ENCODE results near the gene DVL2. TPM values are rescaled to one million over a fixed set of nuclear protein-coding genes. Genes with fewer than 3 reads are reported as not detected.
A peak's percentile ranks its signal among the peaks of the same experiment; 100 is the strongest.

The DVL2 gene
- total RNA-seq, 1 donor from 2014 or later = 10.0 TPM

DNA sequence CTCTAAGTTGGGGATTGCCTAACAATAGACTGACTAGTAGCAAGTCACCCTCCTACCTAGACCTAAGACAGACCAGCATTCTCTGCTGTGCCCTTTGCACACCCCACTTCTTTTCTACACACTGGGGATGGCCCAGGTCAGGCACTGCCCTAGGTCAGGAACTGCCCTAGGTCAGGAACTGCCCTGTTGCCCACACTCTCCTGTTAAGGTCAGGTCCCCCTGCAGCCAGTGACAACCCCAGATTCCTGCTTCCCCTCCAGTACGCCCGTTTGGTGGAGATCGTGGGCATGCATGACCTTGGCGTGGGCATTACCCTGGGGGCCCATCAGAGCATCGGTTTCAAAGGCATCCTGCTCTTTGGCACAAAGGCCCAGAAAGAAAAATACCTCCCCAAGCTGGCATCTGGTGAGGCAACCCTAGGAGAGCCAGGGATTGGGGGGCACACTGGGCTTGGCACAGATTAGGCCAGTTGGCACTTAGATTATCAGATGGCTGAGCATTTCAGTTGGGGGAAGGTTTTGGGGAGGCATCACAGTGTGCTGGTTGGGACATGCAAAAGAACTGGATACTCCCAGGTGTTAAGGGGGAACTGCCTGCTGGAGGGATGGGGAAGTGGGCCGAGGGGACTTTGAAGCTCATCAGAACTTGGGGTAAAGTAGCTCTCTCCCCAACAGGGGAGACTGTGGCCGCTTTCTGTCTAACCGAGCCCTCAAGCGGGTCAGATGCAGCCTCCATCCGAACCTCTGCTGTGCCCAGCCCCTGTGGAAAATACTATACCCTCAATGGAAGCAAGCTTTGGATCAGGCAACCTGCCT is 12.8 kb downstream of the DVL2 start:
- peak; percentile 5 for ATAC-seq

DNA sequence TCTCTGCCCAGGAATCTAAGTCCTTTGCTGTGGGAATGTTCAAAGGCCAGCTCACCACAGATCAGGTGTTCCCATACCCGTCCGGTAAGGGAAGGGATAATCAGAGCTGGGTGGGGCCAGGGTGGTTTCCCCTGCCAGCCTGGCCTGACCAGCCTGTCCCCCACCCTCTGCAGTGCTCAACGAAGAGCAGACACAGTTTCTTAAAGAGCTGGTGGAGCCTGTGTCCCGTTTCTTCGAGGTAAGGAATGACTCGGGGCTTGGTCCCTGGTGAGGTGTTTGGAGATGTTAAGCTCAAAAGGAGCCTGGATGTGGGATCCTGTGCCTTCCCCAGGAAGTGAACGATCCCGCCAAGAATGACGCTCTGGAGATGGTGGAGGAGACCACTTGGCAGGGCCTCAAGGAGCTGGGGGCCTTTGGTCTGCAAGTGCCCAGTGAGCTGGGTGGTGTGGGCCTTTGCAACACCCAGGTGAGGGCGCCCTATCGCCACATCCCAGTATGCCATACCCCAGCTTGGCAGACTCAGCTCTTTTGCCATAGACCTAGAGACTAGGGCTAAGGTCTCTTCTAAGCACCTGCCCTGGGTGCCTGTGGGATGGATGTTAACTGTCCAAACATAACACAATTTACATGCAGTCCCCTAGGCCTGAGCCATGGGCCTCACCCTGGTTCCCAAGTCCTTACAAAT is 13.6 kb downstream of the DVL2 start:
- ATAC-seq (peak; percentile 46), DNase-seq (ENCODE audit: low spot score) (peak; percentile 79)

More for the DNA sequence above, 12.8 kb downstream of the DVL2 start:
- DNase-seq (ENCODE audit: low spot score) = no peak

DNA sequence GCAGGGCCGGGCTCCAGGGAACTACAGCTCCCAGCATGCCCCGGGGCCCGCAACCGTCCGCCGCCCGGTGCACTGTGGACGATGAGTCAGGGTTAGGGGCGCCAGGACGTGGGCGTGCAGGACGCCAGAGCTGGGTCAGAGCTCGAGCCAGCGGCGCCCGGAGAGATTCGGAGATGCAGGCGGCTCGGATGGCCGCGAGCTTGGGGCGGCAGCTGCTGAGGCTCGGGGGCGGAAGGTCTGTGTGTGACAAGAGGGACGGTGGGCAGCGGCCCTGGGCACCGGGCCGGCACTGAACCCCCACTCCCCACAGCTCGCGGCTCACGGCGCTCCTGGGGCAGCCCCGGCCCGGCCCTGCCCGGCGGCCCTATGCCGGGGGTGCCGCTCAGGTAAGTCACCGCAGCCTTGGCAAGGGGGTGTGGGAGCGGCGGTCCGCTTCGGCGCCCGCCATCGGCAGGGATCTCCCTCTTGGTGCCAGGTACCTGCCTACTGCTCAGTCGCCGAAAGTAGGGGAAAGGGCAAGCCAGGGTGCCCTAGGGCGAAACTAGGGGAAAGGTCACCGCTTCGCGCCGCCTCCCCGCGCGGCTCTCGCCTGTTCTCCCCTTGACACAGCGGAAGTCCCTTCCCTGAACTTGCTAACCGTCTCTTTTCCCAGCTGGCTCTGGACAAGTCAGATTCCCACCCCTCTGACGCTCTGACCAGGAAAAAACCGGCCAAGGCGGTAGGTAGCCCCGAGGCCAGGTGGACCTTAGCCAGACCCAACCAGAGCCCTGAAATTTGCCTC is 14.3 kb downstream of the DVL2 start, which contains the start of the genes ACADVL and DLG4:
Gene ACADVL (plus strand): TSS at position 127 of the 781 bp plus-strand sequence. CDS start 47 bp downstream, at position 174.
Gene DLG4 (minus strand): TSS at position 25 of the 781 bp plus-strand sequence.
- ATAC-seq = peak; percentile 78

DNA sequence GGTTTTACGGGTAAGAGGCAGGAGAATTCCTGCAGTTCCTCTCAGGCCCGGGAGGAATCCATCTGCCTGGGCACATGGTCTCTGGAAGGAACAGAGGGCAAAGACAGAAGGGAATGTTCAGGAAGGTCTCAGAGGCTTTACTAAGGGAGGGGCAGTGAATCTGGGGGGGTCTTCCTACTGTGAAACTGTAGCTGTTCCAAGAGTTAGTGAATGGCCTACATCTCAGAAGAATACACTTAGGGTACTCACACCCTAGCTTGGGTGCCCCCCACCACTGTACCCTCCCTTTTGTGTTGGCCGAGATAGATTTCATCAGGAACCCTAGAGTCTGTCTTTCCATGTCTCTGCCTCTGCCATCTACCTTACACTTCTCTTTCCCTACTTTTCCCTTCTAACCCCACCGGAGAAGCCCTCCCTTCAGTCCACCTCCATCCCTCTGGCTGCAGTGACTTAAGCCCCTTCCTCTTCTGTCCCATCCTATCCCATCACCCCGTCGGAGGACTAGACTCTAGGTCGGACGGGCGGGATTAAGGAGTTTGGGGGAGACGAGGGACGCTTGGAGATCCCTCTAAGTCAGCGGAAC is 15.0 kb downstream of the DVL2 start:
- no peak for DNase-seq (ENCODE audit: low spot score)
- ATAC-seq = no peak

More for the DNA sequence above, 14.3 kb downstream of the DVL2 start, which contains the start of the genes ACADVL and DLG4:
- DNase-seq (ENCODE audit: low spot score) = peak; percentile 95

DNA sequence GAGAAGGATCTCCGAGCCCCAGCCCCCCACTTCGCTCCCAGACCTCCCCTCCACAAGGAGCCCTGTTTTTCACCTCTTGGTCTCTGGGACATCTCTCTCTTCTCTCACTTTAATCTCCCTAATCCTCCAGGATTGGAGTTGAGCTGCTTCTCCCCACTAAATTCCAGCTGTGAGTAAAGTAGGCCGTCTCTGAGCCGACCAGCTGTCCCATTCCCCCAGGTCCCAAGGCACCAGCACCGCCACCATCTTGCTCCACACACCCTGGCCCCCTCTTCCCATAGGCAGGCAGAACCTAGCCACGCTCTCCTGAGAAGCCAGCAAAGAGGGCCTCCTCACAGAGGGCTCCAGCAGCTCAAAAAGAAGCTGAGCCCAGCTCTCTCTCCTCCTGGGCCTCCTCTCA is 15.6 kb downstream of the DVL2 start:
- DNase-seq (ENCODE audit: low spot score) = no peak
- ATAC-seq = no peak

DNA sequence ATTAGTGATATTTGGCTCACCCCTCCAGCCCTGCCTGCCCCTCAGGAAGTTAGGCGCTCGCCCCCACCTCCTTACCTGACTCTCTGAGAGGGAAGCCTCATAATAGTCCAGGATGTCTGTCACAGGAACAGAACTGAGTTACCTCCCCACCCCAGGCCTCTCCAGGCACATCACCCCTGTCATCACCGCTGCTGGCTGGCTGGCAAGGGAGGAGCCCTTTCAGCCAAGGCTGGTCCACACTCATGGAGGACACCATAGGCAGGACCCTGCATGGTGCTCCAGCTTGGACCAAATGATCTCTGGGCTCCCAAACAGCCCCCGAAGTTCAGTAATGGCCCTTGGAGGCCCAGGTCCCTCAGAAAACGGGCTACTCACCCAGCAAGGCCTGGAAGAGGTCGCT is 16.2 kb downstream of the DVL2 start:
- no peak for ATAC-seq
- no peak for DNase-seq (ENCODE audit: low spot score)

DNA sequence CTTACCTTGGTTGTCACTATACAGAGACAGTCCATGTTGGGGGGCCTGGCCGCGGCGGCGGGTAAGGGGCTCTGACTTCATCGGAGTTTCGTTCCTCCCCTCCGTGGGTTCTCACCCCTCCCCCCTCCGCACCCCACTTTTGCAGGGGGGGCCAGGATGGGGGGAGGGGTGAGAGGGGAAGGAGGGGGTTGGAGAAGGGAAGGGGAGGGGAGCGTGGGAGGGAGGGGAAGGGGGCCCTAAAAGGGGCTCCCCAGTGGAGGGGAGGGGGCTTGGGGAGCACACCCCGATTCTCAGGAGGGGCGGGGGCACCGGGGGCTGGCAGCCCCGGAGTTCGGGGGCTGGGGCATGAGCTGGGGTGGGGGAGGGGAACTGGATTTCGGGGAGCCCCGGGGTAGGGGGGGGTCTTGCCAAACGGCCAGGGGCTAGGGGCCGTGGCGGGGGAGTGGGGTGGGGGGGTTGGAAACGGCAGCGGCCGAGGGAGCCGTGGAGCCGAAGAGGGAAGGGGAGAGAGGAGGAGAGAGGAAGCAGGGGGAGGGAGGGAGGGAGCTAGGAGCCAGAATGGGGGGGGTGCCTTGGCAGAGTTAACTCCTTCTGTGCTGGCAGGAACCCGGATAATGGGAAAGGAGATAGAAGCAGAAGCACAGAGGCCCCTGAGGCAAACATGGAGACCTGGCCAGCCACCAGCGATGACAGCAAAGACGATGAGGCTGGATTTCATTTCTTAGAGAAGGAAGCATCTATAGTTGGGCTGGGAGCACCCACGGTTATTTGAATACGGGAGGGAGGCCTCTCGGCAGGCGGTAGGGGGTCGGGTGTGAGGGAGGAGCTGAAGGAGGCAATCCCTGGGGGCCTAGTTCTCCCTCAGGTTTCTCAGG is 17.0 kb downstream of the DVL2 start:
- ATAC-seq (no peak), DNase-seq (ENCODE audit: low spot score) (no peak)

DNA sequence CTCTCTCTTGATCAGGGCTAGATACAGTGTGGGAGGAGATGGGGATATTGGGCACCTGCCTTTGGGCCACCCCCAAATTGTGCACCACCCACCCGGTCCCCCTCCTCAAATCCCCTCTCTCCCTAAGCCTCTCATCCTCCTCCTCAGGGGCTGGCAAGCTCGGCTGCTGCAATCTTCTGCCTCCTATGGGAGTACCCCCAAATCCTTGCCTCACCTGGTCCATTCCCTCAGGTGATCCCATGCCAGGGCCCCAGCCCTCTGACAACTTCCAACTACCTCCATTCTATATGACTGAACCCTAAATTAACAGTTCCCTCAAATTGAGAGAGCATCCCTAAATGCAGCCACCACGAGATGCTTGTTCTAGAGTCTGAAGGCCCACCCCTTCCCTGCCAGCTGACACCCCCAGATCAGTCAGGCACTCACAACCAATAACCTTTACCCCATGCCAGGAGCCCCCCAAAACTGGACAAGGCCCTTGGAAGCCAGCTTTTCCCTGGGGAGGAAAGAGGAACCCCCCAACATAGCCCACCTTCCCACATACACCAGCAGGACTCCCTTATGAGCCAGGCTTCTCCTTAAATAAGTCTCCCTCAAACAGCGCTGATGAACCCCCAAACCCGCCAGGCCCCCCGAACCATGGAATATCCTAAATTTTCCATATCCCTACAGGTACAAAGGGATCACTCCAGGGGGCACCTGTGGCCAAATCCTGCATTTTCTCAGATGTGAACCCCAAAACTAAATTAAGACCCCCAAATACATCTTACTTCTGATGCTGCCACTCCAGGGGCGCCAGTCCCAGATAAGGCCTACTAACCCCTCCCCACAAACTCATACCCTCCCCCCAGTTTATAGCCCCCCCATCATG is 17.8 kb downstream of the DVL2 start:
- ATAC-seq (no peak), DNase-seq (ENCODE audit: low spot score) (no peak)

DNA sequence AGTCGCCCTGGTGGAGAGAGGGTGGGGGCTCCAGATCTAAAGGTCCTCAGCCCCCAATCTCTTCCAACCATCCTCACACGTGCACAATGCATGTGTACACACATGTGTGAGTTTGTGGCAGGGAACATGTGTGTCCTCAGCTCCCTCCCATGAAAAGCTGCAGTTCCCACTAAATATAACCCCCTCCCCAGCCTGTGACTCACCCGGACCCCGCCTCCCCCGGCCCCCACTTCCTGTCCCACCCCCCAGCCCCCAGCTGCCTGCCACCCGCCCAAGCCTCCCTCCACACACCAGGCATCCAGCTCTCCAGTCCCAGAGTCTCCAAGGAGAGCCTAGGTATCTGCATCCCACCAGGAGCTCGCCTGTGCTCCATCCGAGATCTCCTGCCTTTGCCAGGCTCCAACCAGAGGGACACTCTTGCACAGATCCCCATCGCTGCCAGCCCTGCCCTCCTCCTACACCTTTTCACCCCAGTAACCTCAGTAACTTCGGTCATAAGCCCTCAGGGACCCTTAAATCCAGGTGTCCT is 18.6 kb downstream of the DVL2 start:
- no peak for ATAC-seq
- DNase-seq (ENCODE audit: low spot score) = no peak

DNA sequence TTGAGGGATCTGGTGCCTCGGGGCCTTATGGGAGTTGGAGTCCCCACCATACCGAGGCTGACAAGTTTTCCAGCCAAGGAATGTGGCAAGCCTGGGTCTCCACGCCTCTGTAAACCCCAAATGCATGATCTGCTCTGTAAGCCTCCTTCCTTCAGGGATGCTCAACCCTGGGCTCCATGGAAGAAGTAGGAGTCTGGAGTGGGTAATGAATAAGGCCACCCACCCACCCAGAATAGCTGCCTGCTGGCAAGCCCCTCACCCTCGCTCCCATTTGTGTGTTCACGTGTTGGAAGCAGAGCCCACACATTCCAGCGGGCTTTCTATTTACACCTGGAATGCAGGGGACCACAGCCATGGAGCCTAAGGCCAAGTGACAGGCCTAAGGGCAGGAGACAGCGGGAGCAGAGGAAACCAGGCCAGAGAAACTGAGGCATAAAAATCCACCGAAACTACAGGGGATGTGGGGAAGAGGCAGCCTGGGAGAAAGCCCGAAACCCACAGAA is 19.1 kb downstream of the DVL2 start:
- no peak for DNase-seq (ENCODE audit: low spot score)
- no peak for ATAC-seq

DNA sequence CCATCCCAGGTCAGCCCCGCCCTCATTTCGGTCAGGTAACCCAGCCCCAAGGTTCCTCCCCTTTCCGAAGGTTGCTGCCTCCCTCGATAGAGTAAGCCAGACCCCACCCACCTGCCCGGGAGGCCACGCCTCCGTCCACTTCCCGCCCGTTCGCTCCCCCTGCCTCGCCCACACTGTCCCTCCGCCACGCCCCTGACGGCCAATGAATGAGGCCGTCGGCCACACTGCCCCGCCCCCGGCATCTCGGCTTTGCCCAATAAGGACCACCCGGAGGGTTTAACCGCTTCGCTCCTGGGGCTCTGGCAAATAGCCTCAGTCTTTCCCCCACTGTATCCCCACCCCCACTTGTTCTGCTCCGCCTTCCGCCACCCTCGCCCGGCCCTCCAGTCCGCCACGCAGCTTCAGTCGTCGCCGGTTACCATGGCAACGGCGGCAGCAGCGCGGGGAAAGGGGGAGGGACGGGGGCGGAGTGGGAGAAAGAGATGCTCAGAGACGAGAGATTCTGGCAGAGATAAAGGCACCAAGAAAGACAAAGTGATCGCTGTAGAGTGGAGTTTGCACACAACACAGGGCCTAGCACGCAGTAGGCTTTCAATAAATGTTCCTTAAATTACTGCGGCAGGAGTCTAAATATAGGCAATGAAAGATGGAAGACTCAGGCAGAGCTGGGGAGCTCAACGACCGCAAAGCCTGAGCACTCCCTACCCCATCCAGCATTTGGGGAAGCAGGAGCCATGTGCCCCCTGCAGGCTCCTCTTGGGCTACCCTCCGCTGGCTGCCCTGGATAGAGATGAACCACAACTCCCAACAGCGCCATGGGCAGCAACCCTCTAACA is 19.8 kb downstream of the DVL2 start:
- ATAC-seq = peak; percentile 89
- peak; percentile 97 for DNase-seq (ENCODE audit: low spot score)

DNA sequence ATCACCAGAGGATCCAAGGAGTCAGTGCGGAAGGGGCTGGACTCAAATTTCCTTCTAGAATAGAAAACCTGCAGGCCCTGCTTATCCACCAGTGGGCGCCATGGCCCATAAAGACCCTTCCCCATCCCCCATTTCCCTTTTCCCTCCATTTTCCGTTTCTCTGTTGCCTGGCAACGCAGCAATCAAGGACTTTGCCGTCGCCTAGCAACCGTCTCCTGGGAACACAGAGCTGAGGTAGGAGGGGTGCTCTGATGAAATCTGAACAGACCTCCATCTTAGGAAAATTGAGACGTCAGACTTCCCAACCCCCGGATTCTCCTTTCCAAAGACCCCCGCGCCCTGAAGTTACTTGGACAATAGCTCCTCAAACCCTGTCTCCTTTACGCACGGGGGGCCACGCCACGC is 20.4 kb downstream of the DVL2 start:
- ATAC-seq (peak; percentile 15), DNase-seq (ENCODE audit: low spot score) (no peak)

DNA sequence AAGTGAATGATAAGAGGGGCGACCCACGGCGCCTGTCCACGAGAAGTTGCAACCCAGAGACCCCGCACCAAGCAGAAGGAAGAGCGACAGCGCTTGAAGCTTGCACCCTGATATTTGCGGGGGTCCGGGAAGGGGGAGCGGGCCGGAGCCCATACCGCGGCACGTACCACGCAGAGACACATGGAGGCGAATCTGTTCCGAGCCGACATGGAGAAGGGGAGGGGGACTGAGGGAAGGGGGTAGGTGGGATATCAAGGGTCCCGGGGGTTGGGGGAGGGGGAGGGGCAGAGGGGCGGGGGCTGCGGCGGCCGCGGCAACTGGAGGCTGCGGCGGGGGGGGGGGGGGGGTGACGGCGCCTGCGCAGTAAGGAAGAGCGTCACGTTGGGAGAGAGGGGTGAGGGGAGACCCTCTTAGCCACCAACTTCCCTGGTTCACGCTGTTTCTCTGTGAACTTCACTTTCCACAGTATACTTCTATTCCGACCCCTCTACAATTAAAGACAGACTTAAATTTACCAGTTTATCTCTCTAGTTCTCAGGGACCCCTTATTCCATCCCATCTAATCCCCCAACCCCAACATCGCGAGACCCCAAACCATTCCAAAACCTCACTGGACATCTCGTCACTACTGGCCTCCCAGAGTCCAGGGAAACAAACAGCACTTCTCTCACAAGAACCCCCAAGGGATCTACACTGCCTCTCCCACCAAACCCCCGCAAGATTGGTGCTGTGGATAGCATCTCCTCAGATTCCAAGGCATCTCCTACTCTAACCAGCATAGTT is 22.6 kb downstream of the DVL2 start:
- ATAC-seq = no peak
- no peak for DNase-seq (ENCODE audit: low spot score)

DNA sequence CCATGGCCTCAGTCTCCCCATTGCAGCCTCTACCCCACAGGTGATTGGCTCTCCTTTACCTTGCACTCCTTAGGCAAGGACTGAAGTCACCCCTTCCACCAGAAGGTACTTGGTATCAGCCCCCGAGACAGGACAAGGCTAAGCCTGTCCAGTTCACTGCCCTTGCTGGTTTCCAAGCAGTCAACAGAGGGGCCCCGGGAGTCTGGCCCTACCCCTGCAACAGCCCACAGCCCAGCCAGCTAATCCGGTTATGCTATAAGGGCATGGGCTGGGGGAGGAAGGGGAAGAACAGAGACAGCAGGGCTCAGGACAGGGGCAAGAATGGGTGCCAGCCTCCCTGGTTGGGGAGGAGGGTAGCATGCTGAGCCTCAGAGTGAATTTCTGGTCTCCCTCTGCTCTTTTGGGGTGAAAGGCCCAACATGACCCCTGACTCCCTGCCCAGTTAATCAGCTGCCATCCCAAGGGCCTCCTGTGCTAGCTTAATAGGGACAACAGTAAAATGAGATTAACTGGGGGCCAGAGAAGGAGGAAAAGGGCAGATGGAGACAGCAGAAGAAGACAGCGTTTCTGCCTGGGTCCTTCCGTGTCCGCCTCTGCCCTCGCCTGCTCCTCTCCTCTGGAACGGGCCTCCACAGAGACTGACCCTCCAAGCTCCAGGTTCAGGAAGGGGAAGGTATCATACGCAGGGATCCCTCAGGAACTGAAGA is 25.4 kb downstream of the DVL2 start:
- ATAC-seq (no peak), DNase-seq (ENCODE audit: low spot score) (no peak)

DNA sequence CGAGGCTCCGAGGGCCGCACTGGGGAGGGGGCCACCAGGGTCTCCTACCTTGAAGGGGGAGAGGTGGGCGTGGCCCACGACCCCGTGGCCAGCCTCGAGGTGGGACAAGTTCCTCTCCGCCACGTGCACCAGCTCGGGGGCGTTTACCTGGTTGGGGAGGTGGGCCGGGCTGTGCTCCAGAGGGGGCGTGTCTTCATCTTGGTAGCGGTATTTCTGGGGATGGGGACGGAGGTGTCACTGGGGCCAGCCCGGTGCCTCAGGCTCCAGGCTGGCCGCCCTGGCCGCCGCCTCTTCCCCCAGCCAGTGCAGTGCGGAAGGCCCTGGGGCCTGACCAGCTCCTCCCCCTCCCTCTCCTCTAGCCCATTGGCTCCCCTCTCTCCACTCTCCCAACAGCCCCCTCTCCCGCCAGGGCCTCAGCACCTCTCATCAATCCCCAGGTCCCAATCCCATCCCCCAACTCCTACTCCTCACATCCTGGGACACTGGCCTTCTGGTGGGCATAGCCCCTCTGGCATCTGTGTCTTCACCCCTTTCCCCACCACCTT is 26.2 kb downstream of the DVL2 start:
- DNase-seq (ENCODE audit: low spot score) (no peak), ATAC-seq (no peak)

Data from left lobe of liver (tissue), 2 donors.